ENCODE measurements around the gene KCNN3. TPM values are rescaled to one million over a fixed set of nuclear protein-coding genes. Genes with fewer than 3 reads are reported as not detected.

KCNN3 gene
- total RNA-seq, 1 donor from 2014 or later: 4.3 TPM

- Histone ChIP-seq H3K27me3 (no peaks in the 10 kb centered on the region), H3K4me3 (no peak overlapping the region), H3K79me2 (ENCODE audit: low read depth) (no peaks in the 10 kb centered on the region), H3K9me3 (ENCODE audit: low read depth) (no peaks in the 10 kb centered on the region), H3K27ac (no peak overlapping the region), H2AFZ (replicated peaks) (no peak overlapping the region), H3K9ac (no peak overlapping the region), H3K36me3 (no peaks in the 10 kb centered on the region), H4K20me1 (ENCODE audit: low read depth) (no peaks in the 10 kb centered on the region), H3K4me2 (no peak overlapping the region), H3K4me1 (no peaks in the 10 kb centered on the region), H3F3A (ENCODE audit: low read depth) (no peaks in the 10 kb centered on the region)
- Mint-ChIP-seq H3K27ac (peak overlapping the region; percentile 60), H3K4me3 (peak overlapping the region; percentile 43), H3K4me1 (peaks cover 10% of the 10 kb centered on the region), H3K9me3 (peaks cover 4% of the 10 kb centered on the region), H3K27me3 (ENCODE audit: insufficient read depth, low read depth) (peaks cover 2% of the 10 kb centered on the region), H3K36me3 (no peaks in the 10 kb centered on the region)
- no peak for TF ChIP-seq EZH2phosphoT487 (IDR thresholded peaks at IDR 0.05)
- TF ChIP-seq EZH2 (IDR thresholded peaks at IDR 0.05): no peak
- peak; percentile 86 for TF ChIP-seq CTCF (IDR thresholded peaks at IDR 0.05)
- DNase-seq (ENCODE audit: low spot score): peak; percentile 87
These were observed 200.4 kb downstream of the KCNN3 start for GRCh38 chr1:154669464-154670282.

GRCh38 chr1:154666051-154666790 is 203.9 kb downstream of the KCNN3 start:
- H3K4me3 Mint-ChIP-seq: no peak overlapping the region
- H3K36me3 Mint-ChIP-seq: no peaks in the 10 kb centered on the region
- Histone ChIP-seq H3K9ac (no peak overlapping the region), H3K36me3 (no peaks in the 10 kb centered on the region), H3F3A (ENCODE audit: low read depth) (no peaks in the 10 kb centered on the region), H3K27ac (no peak overlapping the region), H3K9me3 (ENCODE audit: low read depth) (no peaks in the 10 kb centered on the region), H2AFZ (replicated peaks) (no peak overlapping the region), H3K27me3 (no peaks in the 10 kb centered on the region), H3K4me3 (no peak overlapping the region), H3K4me1 (no peaks in the 10 kb centered on the region), H3K79me2 (ENCODE audit: low read depth) (no peaks in the 10 kb centered on the region), H4K20me1 (ENCODE audit: low read depth) (no peaks in the 10 kb centered on the region), H3K4me2 (no peak overlapping the region)
- H3K9me3 Mint-ChIP-seq: no peaks in the 10 kb centered on the region
- TF ChIP-seq EZH2phosphoT487 (IDR thresholded peaks at IDR 0.05) (no peak), CTCF (IDR thresholded peaks at IDR 0.05) (no peak), EZH2 (IDR thresholded peaks at IDR 0.05) (no peak)
- peaks cover 4% of the 10 kb centered on the region for H3K27me3 Mint-ChIP-seq (ENCODE audit: insufficient read depth, low read depth)
- H3K27ac Mint-ChIP-seq: no peak overlapping the region
- no peak for DNase-seq (ENCODE audit: low spot score)
- H3K4me1 Mint-ChIP-seq: no peaks in the 10 kb centered on the region

GRCh38 chr1:154664331-154665002 is 205.6 kb downstream of the KCNN3 start:
- no peak overlapping the region for H3K4me2 ChIP-seq
- H3K4me3 ChIP-seq: no peak overlapping the region
- no peaks in the 10 kb centered on the region for H3K9me3 Mint-ChIP-seq
- no peaks in the 10 kb centered on the region for H3K27me3 ChIP-seq
- no peak overlapping the region for H3K9ac ChIP-seq
- H3K79me2 ChIP-seq (ENCODE audit: low read depth): no peaks in the 10 kb centered on the region
- H3K4me3 Mint-ChIP-seq: no peak overlapping the region
- H3K36me3 Mint-ChIP-seq: no peaks in the 10 kb centered on the region
- no peaks in the 10 kb centered on the region for H3K36me3 ChIP-seq
- DNase-seq (ENCODE audit: low spot score): no peak
- peaks cover 4% of the 10 kb centered on the region for H3K27me3 Mint-ChIP-seq (ENCODE audit: insufficient read depth, low read depth)
- no peaks in the 10 kb centered on the region for H4K20me1 ChIP-seq (ENCODE audit: low read depth)
- no peak overlapping the region for H2AFZ ChIP-seq (replicated peaks)
- no peak overlapping the region for H3K27ac ChIP-seq
- no peaks in the 10 kb centered on the region for H3K9me3 ChIP-seq (ENCODE audit: low read depth)
- H3F3A ChIP-seq (ENCODE audit: low read depth): no peaks in the 10 kb centered on the region
- no peak for TF ChIP-seq CTCF (IDR thresholded peaks at IDR 0.05)
- no peak for TF ChIP-seq EZH2phosphoT487 (IDR thresholded peaks at IDR 0.05)
- H3K4me1 Mint-ChIP-seq: no peaks in the 10 kb centered on the region
- H3K4me1 ChIP-seq: no peaks in the 10 kb centered on the region
- H3K27ac Mint-ChIP-seq: no peak overlapping the region
